Upper lobe of left lung (tissue), 4 donors: ENCODE data around the gene CFAP100.

ENCODE experiments used
- CTCF ChIP-seq, 6 experiments: fragments of 450-650 bp in 4 of 6; fragments of 200-600 bp in 2 of 6; sonication (generic) in 2 of 6; IDR thresholded peaks; one replicate each; pipeline ENCODE4 v1.5.1; 2016 to 2019; ENCODE audit warnings: antibody characterized with exemption in 6 of 6
- POLR2AphosphoS5 ChIP-seq, 2 donors: sonication (generic); formaldehyde crosslinking; IDR thresholded peaks; one replicate each; pipeline ENCODE4 v1.5.1; 2017; ENCODE audit warnings: antibody characterized with exemption in 2 of 2

DNA sequence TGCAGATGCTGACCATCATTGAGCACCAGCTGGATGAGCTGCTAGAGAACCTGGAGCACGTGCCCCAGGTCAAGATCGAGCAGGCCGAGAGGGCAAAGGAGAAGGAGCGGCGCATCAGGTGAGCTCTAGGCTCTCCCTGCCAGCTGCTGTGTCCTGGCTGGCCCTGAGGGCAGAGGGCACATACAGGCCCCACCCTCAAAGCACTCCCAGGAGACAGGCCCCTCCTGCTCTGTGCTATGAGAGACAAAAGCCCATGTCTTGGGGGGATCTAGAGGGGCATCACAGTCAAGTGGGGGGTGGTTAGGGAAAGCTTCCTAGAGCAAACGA lies 39.5 kb downstream of the CFAP100 start:
- TF ChIP-seq CTCF (IDR thresholded peaks at IDR 0.05) (no peak), POLR2AphosphoS5 (IDR thresholded peaks at IDR 0.05) (no peak)
